ENCODE results near the gene ACR. TPM values are rescaled to one million over a fixed set of nuclear protein-coding genes. Genes with fewer than 3 reads are reported as not detected.

ACR gene
- polyA plus RNA-seq, 1 of the 3 experiments (the other 2 are of a cell fraction), result 0.15 TPM

DNA sequence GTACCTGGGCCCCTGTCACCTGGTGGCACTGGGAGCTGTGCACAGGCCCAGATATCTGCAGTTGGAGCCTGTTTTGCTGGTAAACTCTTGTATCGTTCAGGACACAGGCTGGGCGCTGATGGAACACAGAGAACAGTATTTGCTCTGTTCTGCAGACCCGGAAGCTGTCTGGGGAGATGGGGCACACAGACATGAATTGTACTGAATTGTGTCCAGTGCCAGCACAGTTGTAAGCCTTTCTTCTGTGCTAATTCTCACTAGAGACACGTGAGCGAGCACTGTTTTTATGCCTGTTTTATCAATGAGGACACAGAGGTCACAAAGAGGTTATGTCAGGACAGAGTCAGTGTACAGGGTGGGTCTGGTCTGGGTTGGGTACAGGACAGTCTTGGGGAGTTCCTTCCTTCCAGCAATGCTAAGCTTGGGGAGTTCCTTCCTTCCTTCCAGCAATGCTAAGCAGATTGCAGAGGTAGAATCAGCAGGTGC is 24.4 kb upstream of the ACR start:
- Histone ChIP-seq H3K27ac (ENCODE audit: low read depth in 2 of 2, low read length in 1 of 2) (no peak overlapping the region), H3K27me3 (ENCODE audit: insufficient read depth) (no peaks in the 10 kb centered on the region), H3K4me3 (ENCODE audit: low read depth in 2 of 2, low read length in 1 of 2) (no peak overlapping the region), H3K79me2 (ENCODE audit: insufficient read depth) (no peaks in the 10 kb centered on the region), H3K4me2 (no peak overlapping the region), H3K36me3 (replicated peaks in 1 of 2; ENCODE audit: control insufficient read depth in 1 of 2, insufficient read depth in 2 of 2, low read length in 1 of 2) (no peaks in the 10 kb centered on the region), H3K4me1 (ENCODE audit: control insufficient read depth in 1 of 2, insufficient read depth in 2 of 2, low read depth in 1 of 2, low read length in 1 of 2) (no peaks in the 10 kb centered on the region), H3K9me2 (no peaks in the 10 kb centered on the region), H3F3A (replicated peaks; ENCODE audit: insufficient read depth) (no peaks in the 10 kb centered on the region), H4K20me1 (ENCODE audit: insufficient read depth) (no peaks in the 10 kb centered on the region), H2AFZ (ENCODE audit: low read depth) (no peak overlapping the region), H3K9ac (no peak overlapping the region), H3K9me3 (no peaks in the 10 kb centered on the region)
- ChIA-PET CTCF (interaction anchor here (1.1 kb wide), 1 partner anchor 93 kb away, joined by 3 read pairs; no protein-coding TSS in a partner anchor), POLR2A (no interaction called here)
- DNase-seq, result no peak
- TF ChIP-seq, protein P1, sequence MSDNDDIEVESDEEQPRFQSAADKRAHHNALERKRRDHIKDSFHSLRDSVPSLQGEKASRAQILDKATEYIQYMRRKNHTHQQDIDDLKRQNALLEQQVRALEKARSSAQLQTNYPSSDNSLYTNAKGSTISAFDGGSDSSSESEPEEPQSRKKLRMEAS (IDR thresholded peaks at IDR 0.05; ENCODE audit: low read depth), result no peak
- no peak for TF ChIP-seq SMC3 (IDR thresholded peaks at IDR 0.05; ENCODE audit: low read depth, low read length)
- no peak for TF ChIP-seq GABPA (IDR thresholded peaks at IDR 0.05; ENCODE audit: low read depth)
- no peak for TF ChIP-seq NFIC (IDR thresholded peaks at IDR 0.05; ENCODE audit: borderline replicate concordance)
- TF ChIP-seq EZH2phosphoT487 (IDR thresholded peaks at IDR 0.05; ENCODE audit: borderline replicate concordance, low read depth), result no peak
- no peak for TF ChIP-seq ELF1 (IDR thresholded peaks at IDR 0.05)
- TF ChIP-seq, protein P2, sequence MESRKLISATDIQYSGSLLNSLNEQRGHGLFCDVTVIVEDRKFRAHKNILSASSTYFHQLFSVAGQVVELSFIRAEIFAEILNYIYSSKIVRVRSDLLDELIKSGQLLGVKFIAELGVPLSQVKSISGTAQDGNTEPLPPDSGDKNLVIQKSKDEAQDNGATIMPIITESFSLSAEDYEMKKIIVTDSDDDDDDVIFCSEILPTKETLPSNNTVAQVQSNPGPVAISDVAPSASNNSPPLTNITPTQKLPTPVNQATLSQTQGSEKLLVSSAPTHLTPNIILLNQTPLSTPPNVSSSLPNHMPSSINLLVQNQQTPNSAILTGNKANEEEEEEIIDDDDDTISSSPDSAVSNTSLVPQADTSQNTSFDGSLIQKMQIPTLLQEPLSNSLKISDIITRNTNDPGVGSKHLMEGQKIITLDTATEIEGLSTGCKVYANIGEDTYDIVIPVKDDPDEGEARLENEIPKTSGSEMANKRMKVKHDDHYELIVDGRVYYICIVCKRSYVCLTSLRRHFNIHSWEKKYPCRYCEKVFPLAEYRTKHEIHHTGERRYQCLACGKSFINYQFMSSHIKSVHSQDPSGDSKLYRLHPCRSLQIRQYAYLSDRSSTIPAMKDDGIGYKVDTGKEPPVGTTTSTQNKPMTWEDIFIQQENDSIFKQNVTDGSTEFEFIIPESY (IDR thresholded peaks at IDR 0.05; ENCODE audit: borderline replicate concordance, low read depth), result no peak
- 68% methylated on average over 4 of the region's 5 CpGs for WGBS (ENCODE audit: low lambda C conversion rate)

DNA sequence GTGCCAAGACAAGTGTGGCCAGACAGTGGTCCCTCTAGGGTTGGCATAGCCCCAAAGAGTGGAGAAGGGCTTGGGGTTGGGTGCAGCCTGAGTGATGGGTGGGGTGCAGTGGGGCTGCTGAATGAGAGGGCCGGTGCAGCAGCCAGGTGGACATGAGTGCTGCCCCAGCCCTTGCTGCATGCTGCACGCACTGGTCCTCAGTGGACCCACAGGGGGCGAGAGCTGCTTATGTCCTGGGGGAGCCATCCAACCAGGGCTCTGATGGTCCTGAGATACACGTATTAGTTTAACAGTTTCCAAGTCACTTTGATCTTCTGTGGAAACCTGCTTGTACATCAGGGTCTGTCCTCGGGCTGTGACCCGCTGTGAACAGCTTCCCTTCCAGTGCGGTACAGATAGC is 23.9 kb upstream of the ACR start:
- Histone ChIP-seq H3K27ac (ENCODE audit: low read depth in 2 of 2, low read length in 1 of 2) (no peak overlapping the region), H3K9ac (no peak overlapping the region), H3K4me3 (ENCODE audit: low read depth in 2 of 2, low read length in 1 of 2) (no peak overlapping the region), H3K9me2 (no peaks in the 10 kb centered on the region), H3K36me3 (replicated peaks in 1 of 2; ENCODE audit: control insufficient read depth in 1 of 2, insufficient read depth in 2 of 2, low read length in 1 of 2) (no peaks in the 10 kb centered on the region), H2AFZ (ENCODE audit: low read depth) (no peak overlapping the region), H3K79me2 (ENCODE audit: insufficient read depth) (no peaks in the 10 kb centered on the region), H3K9me3 (no peaks in the 10 kb centered on the region), H3K4me1 (ENCODE audit: control insufficient read depth in 1 of 2, insufficient read depth in 2 of 2, low read depth in 1 of 2, low read length in 1 of 2) (no peaks in the 10 kb centered on the region), H3K27me3 (ENCODE audit: insufficient read depth) (no peaks in the 10 kb centered on the region), H3F3A (replicated peaks; ENCODE audit: insufficient read depth) (no peaks in the 10 kb centered on the region), H4K20me1 (ENCODE audit: insufficient read depth) (no peaks in the 10 kb centered on the region), H3K4me2 (no peak overlapping the region)
- WGBS (ENCODE audit: low lambda C conversion rate), result 95% methylated on average over 3 of the region's 7 CpGs
- DNase-seq, result no peak
- ChIA-PET CTCF (no interaction called here), POLR2A (no interaction called here)
- TF ChIP-seq MXI1 (IDR thresholded peaks at IDR 0.05; ENCODE audit: low read depth, low read length) (no peak), CHD2 (IDR thresholded peaks at IDR 0.05; ENCODE audit: low read length, partially characterized antibody) (no peak), NRF1 (IDR thresholded peaks at IDR 0.05; ENCODE audit: low read depth, low read length) (no peak), SIN3A (IDR thresholded peaks at IDR 0.05; ENCODE audit: borderline replicate concordance, low read depth, low read length) (no peak), POLR2AphosphoS5 (IDR thresholded peaks at IDR 0.05; ENCODE audit: low read depth, low read length) (no peak), RCOR1 (IDR thresholded peaks at IDR 0.05; ENCODE audit: low read length) (no peak), FOXM1 (IDR thresholded peaks at IDR 0.05; ENCODE audit: low read depth) (no peak), TCF12 (IDR thresholded peaks at IDR 0.05) (no peak), FOXJ3 (CRISPR knock-in tag; IDR thresholded peaks at IDR 0.05) (no peak), NFIC (IDR thresholded peaks at IDR 0.05; ENCODE audit: borderline replicate concordance) (no peak), ELF1 (IDR thresholded peaks at IDR 0.05) (no peak), YY1 (IDR thresholded peaks at IDR 0.05; ENCODE audit: low read depth) (no peak), TEAD4 (IDR thresholded peaks at IDR 0.05; ENCODE audit: borderline replicate concordance, insufficient read depth) (no peak), FOSL2 (IDR thresholded peaks at IDR 0.05; ENCODE audit: borderline replicate concordance, low read depth) (no peak)
- TF ChIP-seq, protein P3, sequence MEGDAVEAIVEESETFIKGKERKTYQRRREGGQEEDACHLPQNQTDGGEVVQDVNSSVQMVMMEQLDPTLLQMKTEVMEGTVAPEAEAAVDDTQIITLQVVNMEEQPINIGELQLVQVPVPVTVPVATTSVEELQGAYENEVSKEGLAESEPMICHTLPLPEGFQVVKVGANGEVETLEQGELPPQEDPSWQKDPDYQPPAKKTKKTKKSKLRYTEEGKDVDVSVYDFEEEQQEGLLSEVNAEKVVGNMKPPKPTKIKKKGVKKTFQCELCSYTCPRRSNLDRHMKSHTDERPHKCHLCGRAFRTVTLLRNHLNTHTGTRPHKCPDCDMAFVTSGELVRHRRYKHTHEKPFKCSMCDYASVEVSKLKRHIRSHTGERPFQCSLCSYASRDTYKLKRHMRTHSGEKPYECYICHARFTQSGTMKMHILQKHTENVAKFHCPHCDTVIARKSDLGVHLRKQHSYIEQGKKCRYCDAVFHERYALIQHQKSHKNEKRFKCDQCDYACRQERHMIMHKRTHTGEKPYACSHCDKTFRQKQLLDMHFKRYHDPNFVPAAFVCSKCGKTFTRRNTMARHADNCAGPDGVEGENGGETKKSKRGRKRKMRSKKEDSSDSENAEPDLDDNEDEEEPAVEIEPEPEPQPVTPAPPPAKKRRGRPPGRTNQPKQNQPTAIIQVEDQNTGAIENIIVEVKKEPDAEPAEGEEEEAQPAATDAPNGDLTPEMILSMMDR (IDR thresholded peaks at IDR 0.05), result no peak
- TF ChIP-seq, protein P4, sequence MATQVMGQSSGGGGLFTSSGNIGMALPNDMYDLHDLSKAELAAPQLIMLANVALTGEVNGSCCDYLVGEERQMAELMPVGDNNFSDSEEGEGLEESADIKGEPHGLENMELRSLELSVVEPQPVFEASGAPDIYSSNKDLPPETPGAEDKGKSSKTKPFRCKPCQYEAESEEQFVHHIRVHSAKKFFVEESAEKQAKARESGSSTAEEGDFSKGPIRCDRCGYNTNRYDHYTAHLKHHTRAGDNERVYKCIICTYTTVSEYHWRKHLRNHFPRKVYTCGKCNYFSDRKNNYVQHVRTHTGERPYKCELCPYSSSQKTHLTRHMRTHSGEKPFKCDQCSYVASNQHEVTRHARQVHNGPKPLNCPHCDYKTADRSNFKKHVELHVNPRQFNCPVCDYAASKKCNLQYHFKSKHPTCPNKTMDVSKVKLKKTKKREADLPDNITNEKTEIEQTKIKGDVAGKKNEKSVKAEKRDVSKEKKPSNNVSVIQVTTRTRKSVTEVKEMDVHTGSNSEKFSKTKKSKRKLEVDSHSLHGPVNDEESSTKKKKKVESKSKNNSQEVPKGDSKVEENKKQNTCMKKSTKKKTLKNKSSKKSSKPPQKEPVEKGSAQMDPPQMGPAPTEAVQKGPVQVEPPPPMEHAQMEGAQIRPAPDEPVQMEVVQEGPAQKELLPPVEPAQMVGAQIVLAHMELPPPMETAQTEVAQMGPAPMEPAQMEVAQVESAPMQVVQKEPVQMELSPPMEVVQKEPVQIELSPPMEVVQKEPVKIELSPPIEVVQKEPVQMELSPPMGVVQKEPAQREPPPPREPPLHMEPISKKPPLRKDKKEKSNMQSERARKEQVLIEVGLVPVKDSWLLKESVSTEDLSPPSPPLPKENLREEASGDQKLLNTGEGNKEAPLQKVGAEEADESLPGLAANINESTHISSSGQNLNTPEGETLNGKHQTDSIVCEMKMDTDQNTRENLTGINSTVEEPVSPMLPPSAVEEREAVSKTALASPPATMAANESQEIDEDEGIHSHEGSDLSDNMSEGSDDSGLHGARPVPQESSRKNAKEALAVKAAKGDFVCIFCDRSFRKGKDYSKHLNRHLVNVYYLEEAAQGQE (IDR thresholded peaks at IDR 0.05; ENCODE audit: low read depth, low read length), result no peak
